Tibial nerve (tissue), 3 donors: Measurements from ENCODE around the gene BMF.

Source experiments
- EP300 ChIP-seq, 2 donors: sonication (generic); formaldehyde crosslinking; IDR thresholded peaks; one replicate each; pipeline ENCODE4 v1.6.1; 2017; ENCODE audit warnings: antibody characterized with exemption in 2 of 2, mild to moderate bottlenecking in 1 of 2
- POLR2A ChIP-seq, 2 donors: fragments of 450-650 bp; IDR thresholded peaks; one replicate each; pipeline ENCODE4 v1.6.1; 2017; ENCODE audit warnings: antibody characterized with exemption in 2 of 2, mild to moderate bottlenecking in 2 of 2, moderate library complexity in 2 of 2

DNA sequence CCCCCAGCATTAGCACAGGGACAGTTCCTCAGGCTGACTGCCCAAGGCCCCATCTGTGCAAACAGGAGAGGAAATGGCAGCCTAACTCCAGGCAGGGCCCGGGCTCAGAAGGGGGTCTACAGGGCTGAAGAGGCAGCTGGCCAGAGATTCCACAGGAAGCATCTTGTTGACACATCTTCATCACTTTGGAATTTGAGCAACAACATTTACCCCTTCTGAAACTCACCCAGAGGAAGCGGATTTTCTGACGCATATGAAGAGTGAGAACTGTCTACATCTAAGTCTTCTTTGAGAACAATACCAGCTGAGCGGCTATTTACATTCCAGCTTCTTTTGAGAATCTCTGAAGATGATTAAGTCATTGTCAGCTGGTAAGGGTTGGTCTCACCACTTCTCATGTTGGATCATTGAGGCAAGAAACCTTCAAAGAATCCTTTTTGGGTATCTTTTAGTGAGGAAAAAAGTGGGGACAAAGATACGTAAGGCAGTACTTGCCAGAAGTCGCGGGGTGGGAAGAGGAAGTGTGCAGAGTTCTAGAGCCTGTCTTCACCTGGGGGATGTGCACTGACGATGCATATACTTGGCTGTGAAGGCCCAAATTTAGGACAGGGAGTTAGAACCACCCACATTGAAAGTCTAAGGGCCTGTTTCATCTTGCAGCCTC, 44.3 kb downstream of the BMF start:
- TF ChIP-seq EP300 (IDR thresholded peaks at IDR 0.05) (no peak), POLR2A (IDR thresholded peaks at IDR 0.05) (no peak)
